Adrenal gland (tissue), 5 donors: ENCODE data around the gene SLX1B.
"Not testable (repeated sequence)": the region's sequence is repeated elsewhere in the genome, so short reads cannot be mapped to it uniquely, and the experiment has no call there.

ENCODE experiments used
- CTCF ChIP-seq, 6 experiments: fragments of 450-650 bp in 4 of 6; fragments of 200-600 bp in 2 of 6; sonication (generic) in 1 of 6; IDR thresholded peaks; 1 replicate in 5 of 6; 2 replicates in 1 of 6; pipeline versions ENCODE4 v1.5.1 to v1.8.0; 2016 to 2021; ENCODE audit warnings: antibody characterized with exemption in 6 of 6, mild to moderate bottlenecking in 2 of 6, moderate library complexity in 1 of 6
- POLR2A ChIP-seq, 2 donors: fragments of 450-650 bp; IDR thresholded peaks; one replicate each; pipeline ENCODE4 v1.6.1; 2017; ENCODE audit warnings: antibody characterized with exemption in 2 of 2, mild to moderate bottlenecking in 2 of 2, moderate library complexity in 1 of 2
- donor health status: DM: no; HTN: no; CAD: no.

GRCh38 chr16:29405249-29405648, 49.1 kb upstream of the SLX1B start:
- TF ChIP-seq POLR2A, CTCF (IDR thresholded peaks at IDR 0.05): not testable (repeated sequence)
